Parathyroid adenoma (tissue), 2 donors: Measurements from ENCODE around the gene TMEM63B.

Experiments
- H2AFZ ChIP-seq: fragments of 300-600 bp; sonication (generic); one replicate; pipeline ENCODE4 v1.7.0; 2017; ENCODE audit warnings: antibody characterized with exemption, mild to moderate bottlenecking
- H3K27ac ChIP-seq: fragments of 300-600 bp; sonication (generic); one replicate; pipeline ENCODE4 v1.7.0; 2017
- H3K27me3 ChIP-seq: fragments of 300-600 bp; sonication (generic); one replicate; pipeline ENCODE4 v1.7.0; 2017; ENCODE audit warnings: low read length; ENCODE audit not compliant: control insufficient read depth, insufficient read depth
- H3K36me3 ChIP-seq: fragments of 300-600 bp; sonication (generic); one replicate; pipeline ENCODE4 v1.7.0; 2017; ENCODE audit warnings: low read length; ENCODE audit not compliant: control insufficient read depth, insufficient read depth
- H3K4me1 ChIP-seq: fragments of 300-600 bp; sonication (generic); one replicate; pipeline ENCODE4 v1.7.0; 2017; ENCODE audit warnings: control low read depth
- H3K4me2 ChIP-seq: fragments of 300-600 bp; sonication (generic); one replicate; pipeline ENCODE4 v1.7.0; 2017; ENCODE audit warnings: low read length
- H3K4me3 ChIP-seq: fragments of 300-600 bp; sonication (generic); one replicate; pipeline ENCODE4 v1.7.0; 2017; ENCODE audit warnings: low read depth, low read length
- H3K79me2 ChIP-seq: fragments of 300-600 bp; sonication (generic); one replicate; pipeline ENCODE4 v1.7.0; 2017; ENCODE audit warnings: control low read depth
- H3K9ac ChIP-seq: fragments of 300-600 bp; sonication (generic); one replicate; pipeline ENCODE4 v1.7.0; 2017; ENCODE audit warnings: mild to moderate bottlenecking
- H3K9me3 ChIP-seq: fragments of 300-600 bp; sonication (generic); one replicate; pipeline ENCODE4 v1.7.0; 2017; ENCODE audit warnings: low read length; ENCODE audit not compliant: control insufficient read depth
- TF ChIP-seq, protein P1 (sequence below): fragments of 300-600 bp; sonication (generic); IDR thresholded peaks from one replicate; pipeline ENCODE4 v1.7.0; 2017; ENCODE audit warnings: antibody characterized with exemption, mild to moderate bottlenecking
- donor health status: primary hyperparathyroidism.

Gene TMEM63B

DNA sequence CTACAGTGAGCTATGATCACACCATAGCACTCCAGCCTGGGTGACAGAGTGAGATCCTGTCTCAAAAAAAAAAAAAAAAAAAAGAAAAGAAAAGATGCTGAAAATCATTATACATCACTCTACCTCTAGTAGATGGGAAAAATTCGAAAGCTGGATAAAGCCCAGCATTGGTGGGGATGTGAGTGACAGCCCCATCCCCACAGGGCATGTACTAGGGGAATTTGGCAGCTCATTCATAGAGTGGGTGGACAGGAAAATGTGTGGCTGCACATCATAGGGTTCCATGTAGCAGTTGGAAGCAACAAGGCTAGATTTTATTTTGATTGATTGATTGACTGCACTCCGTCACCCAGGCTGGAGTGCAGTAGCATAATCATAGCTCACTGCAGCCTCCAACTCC lies 42.1 kb upstream of the TMEM63B start:
- no peak overlapping the region for H2AFZ ChIP-seq
- no peaks in the 10 kb centered on the region for H3K4me1 ChIP-seq
- H3K9me3 ChIP-seq, result no peaks in the 10 kb centered on the region
- H3K27ac ChIP-seq, result no peak overlapping the region
- H3K36me3 ChIP-seq, result no peaks in the 10 kb centered on the region
- TF ChIP-seq, protein P1, sequence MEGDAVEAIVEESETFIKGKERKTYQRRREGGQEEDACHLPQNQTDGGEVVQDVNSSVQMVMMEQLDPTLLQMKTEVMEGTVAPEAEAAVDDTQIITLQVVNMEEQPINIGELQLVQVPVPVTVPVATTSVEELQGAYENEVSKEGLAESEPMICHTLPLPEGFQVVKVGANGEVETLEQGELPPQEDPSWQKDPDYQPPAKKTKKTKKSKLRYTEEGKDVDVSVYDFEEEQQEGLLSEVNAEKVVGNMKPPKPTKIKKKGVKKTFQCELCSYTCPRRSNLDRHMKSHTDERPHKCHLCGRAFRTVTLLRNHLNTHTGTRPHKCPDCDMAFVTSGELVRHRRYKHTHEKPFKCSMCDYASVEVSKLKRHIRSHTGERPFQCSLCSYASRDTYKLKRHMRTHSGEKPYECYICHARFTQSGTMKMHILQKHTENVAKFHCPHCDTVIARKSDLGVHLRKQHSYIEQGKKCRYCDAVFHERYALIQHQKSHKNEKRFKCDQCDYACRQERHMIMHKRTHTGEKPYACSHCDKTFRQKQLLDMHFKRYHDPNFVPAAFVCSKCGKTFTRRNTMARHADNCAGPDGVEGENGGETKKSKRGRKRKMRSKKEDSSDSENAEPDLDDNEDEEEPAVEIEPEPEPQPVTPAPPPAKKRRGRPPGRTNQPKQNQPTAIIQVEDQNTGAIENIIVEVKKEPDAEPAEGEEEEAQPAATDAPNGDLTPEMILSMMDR, result no peak
- H3K4me2 ChIP-seq, result no peak overlapping the region
- no peaks in the 10 kb centered on the region for H3K27me3 ChIP-seq
- H3K79me2 ChIP-seq, result no peaks in the 10 kb centered on the region
- no peak overlapping the region for H3K4me3 ChIP-seq
- H3K9ac ChIP-seq, result no peak overlapping the region

DNA sequence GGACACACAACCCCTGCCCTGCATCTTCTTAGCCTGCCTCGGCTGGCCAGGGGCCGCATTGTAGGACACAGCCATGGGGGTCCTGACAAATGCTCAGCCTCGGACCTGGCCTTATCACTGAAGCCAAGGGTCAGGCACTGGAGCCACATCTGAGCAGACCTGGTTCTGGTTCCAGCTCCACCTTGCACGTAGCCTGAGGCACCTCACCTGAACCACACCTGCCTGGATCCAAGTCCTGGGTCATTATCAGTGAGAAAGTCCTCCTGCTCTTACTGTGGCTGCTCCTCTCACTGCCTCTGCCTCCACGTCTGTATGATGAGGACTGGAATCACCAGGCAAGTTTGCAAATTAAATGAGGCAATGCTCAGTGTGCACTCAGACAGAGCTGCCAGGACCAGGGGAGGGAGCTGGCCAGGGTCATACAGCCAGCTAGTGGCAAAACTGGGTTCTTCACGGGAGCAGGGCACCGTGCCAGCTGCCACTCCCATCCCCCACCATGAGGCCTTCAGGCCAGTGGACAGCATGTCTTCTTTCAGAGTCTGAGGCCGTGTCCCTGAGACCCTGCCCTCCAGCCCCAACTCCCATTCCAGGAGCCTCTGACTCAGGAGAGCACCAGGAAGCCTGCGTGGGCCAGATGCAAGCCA lies 40.3 kb upstream of the TMEM63B start:
- Histone ChIP-seq H3K36me3 (no peaks in the 10 kb centered on the region), H2AFZ (no peak overlapping the region), H3K79me2 (no peaks in the 10 kb centered on the region), H3K4me3 (no peak overlapping the region), H3K9ac (no peak overlapping the region), H3K27ac (no peak overlapping the region), H3K27me3 (no peaks in the 10 kb centered on the region), H3K9me3 (no peaks in the 10 kb centered on the region), H3K4me1 (no peaks in the 10 kb centered on the region), H3K4me2 (no peak overlapping the region)
- TF ChIP-seq, protein P1, result no peak

GRCh38 chr6:44087623-44088022 lies 39.7 kb upstream of the TMEM63B start:
- Histone ChIP-seq H2AFZ (no peak overlapping the region), H3K79me2 (no peaks in the 10 kb centered on the region), H3K4me1 (no peaks in the 10 kb centered on the region), H3K27me3 (no peaks in the 10 kb centered on the region), H3K4me3 (no peak overlapping the region), H3K9me3 (no peaks in the 10 kb centered on the region), H3K4me2 (no peak overlapping the region), H3K36me3 (no peaks in the 10 kb centered on the region), H3K27ac (no peak overlapping the region), H3K9ac (no peak overlapping the region)
- TF ChIP-seq, protein P1, result no peak

DNA sequence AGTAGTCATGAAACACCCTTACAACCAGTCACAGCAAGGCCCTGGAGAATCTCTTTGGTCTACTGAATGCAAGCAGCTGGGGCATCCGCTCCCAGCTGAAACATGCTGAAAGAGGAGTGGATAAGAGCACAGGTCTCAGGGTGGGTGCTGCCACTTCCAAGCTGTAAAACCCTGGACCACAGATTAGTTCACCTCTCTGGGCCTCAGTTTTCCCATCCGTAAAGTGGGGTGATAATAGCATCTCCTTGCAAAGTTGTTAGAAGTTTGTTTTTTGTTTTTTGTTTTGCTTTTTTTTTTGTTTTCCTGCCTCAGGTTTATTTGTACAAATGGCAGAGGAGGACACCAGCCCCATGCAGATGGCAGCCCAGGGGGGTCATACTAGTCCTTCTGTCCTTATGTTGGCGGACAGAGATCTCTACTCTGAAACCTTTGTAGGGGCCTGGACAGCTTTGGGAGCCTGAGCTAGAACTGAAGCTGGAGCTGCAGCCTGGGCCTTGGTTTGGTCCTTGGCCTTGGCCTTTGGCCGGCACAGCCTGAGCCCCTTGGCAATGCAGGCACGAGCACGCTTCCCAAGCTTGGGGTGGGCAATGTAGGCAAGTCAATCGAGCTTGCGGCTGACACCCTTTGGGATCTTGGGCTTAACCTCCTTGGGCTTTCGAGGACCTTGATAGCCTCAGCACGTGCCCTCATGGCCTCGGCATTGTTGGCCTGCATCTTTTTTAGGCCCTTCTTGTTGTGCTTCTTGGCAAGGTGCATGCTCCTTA lies 38.3 kb upstream of the TMEM63B start:
- H3K9me3 ChIP-seq, result no peaks in the 10 kb centered on the region
- H3K36me3 ChIP-seq, result no peaks in the 10 kb centered on the region
- H3K9ac ChIP-seq, result no peak overlapping the region
- no peak overlapping the region for H3K4me3 ChIP-seq
- H3K79me2 ChIP-seq, result peaks cover under 1% of the 10 kb centered on the region
- no peak overlapping the region for H3K4me2 ChIP-seq
- TF ChIP-seq, protein P1, result no peak
- no peak overlapping the region for H3K27ac ChIP-seq
- no peaks in the 10 kb centered on the region for H3K4me1 ChIP-seq
- H2AFZ ChIP-seq, result no peak overlapping the region
- no peaks in the 10 kb centered on the region for H3K27me3 ChIP-seq
